ENCODE measurements around the gene SEMA3B.

The SEMA3B gene

DNA sequence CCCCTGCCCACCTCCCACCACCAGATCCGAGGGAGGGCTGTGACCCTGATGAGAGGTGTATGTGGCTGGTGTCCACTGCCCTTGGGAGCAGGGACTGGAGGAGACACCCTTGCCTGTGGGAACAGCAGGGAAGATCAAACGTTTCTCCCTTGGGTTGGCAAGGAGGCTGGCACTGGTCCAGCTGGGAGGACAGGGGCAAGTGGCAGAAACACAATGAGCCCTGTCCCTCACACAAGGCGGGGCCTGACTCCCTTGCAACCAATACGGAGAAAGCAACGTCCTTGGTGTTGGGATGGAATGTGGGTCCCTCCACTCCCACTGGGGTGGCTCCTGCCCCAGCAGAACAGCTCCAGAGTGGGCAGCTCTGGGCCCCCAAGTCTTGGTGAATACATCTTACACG is 48.4 kb downstream of the SEMA3B start:
- Histone ChIP-seq H3K4me2 (ENCODE audit: low read length) (no peak overlapping the region), H3K79me2 (ENCODE audit: control insufficient read depth, low read length) (peaks cover 3% of the 10 kb centered on the region; the same call in 1 of the 2 replicates), H3F3A (ENCODE audit: control insufficient read depth, insufficient read depth) (no peaks in the 10 kb centered on the region), H3K27ac (ENCODE audit: low read depth, low read length) (no peak overlapping the region), H3K4me3 (ENCODE audit: low read length) (no peak overlapping the region), H3K9me2 (replicated peaks; ENCODE audit: control insufficient read depth, low read length) (no peaks in the 10 kb centered on the region), H4K20me1 (ENCODE audit: control insufficient read depth, insufficient read depth, low read depth, low read length) (no peaks in the 10 kb centered on the region), H3K36me3 (ENCODE audit: control insufficient read depth, low read length) (peaks cover 10% of the 10 kb centered on the region), H3K4me1 (ENCODE audit: control insufficient read depth, low read length) (peaks cover 22% of the 10 kb centered on the region), H3K27me3 (ENCODE audit: control insufficient read depth, low read length) (no peaks in the 10 kb centered on the region), H3K9me3 (ENCODE audit: control insufficient read depth, insufficient read depth, low read length) (no peaks in the 10 kb centered on the region)
- TF ChIP-seq EZH2phosphoT487 (IDR thresholded peaks at IDR 0.05; ENCODE audit: borderline replicate concordance, low read length): no peak
- TF ChIP-seq, protein P1, sequence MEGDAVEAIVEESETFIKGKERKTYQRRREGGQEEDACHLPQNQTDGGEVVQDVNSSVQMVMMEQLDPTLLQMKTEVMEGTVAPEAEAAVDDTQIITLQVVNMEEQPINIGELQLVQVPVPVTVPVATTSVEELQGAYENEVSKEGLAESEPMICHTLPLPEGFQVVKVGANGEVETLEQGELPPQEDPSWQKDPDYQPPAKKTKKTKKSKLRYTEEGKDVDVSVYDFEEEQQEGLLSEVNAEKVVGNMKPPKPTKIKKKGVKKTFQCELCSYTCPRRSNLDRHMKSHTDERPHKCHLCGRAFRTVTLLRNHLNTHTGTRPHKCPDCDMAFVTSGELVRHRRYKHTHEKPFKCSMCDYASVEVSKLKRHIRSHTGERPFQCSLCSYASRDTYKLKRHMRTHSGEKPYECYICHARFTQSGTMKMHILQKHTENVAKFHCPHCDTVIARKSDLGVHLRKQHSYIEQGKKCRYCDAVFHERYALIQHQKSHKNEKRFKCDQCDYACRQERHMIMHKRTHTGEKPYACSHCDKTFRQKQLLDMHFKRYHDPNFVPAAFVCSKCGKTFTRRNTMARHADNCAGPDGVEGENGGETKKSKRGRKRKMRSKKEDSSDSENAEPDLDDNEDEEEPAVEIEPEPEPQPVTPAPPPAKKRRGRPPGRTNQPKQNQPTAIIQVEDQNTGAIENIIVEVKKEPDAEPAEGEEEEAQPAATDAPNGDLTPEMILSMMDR (IDR thresholded peaks at IDR 0.05; ENCODE audit: low read depth, low read length, poor library complexity, severe bottlenecking): no peak

DNA sequence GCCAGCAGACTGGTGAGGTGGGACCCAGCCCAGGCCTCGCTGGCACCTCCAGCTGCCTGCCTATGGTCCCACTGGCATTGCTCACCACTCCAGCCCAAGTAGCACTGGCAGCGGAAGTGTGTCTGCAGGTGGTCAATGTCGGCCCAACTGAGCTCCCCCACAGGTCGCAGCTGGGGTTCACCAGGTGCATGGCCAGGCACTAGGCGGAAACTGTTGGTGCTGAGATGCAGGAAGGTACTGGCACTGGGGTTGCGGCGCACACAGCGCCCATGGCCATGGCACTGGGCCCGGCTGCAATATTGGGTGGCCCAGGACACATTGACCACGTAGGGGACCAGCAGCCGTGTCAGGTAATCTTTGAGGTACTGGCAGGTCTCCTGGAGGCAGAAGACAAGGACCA is 49.2 kb downstream of the SEMA3B start:
- H3K27me3 ChIP-seq (ENCODE audit: control insufficient read depth, low read length): no peaks in the 10 kb centered on the region
- peaks cover 10% of the 10 kb centered on the region for H3K36me3 ChIP-seq (ENCODE audit: control insufficient read depth, low read length)
- no peak for TF ChIP-seq EZH2phosphoT487 (IDR thresholded peaks at IDR 0.05; ENCODE audit: borderline replicate concordance, low read length)
- TF ChIP-seq, protein P1 (IDR thresholded peaks at IDR 0.05; ENCODE audit: low read depth, low read length, poor library complexity, severe bottlenecking): no peak
- H3K9me3 ChIP-seq (ENCODE audit: control insufficient read depth, insufficient read depth, low read length): no peaks in the 10 kb centered on the region
- H4K20me1 ChIP-seq (ENCODE audit: control insufficient read depth, insufficient read depth, low read depth, low read length): no peaks in the 10 kb centered on the region
- no peak overlapping the region for H3K4me2 ChIP-seq (ENCODE audit: low read length)
- no peak overlapping the region for H3K4me3 ChIP-seq (ENCODE audit: low read length)
- H3K9me2 ChIP-seq (replicated peaks; ENCODE audit: control insufficient read depth, low read length): no peaks in the 10 kb centered on the region
- H3F3A ChIP-seq (ENCODE audit: control insufficient read depth, insufficient read depth): no peaks in the 10 kb centered on the region
- H3K27ac ChIP-seq (ENCODE audit: low read depth, low read length): no peak overlapping the region
- peaks cover 3% of the 10 kb centered on the region; the same call in 1 of the 2 replicates for H3K79me2 ChIP-seq (ENCODE audit: control insufficient read depth, low read length)
- peaks cover 22% of the 10 kb centered on the region for H3K4me1 ChIP-seq (ENCODE audit: control insufficient read depth, low read length)

DNA sequence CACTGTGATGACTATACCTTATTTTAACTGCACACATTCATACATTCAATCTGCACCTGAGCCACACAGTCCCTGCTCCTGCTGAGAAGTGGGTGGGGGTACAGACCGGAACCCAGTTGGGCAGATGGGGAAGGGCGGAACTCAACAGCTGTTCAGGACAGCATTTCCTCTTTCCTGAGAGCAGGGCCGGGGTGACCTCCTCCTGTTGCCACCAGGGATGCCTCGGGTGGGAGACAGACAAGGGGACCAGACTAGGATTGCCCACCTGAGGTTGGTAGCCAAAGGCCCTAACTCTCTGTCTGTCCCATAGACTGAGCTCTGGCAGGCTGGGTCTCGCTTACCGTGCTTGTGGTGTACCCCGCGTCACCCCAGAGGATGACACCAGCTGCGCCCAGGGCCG is 49.7 kb downstream of the SEMA3B start:
- Histone ChIP-seq H3F3A (ENCODE audit: control insufficient read depth, insufficient read depth) (no peaks in the 10 kb centered on the region), H3K4me3 (ENCODE audit: low read length) (no peak overlapping the region), H3K27me3 (ENCODE audit: control insufficient read depth, low read length) (no peaks in the 10 kb centered on the region), H4K20me1 (ENCODE audit: control insufficient read depth, insufficient read depth, low read depth, low read length) (no peaks in the 10 kb centered on the region), H3K9me2 (replicated peaks; ENCODE audit: control insufficient read depth, low read length) (no peaks in the 10 kb centered on the region), H3K4me1 (ENCODE audit: control insufficient read depth, low read length) (peaks cover 22% of the 10 kb centered on the region), H3K79me2 (ENCODE audit: control insufficient read depth, low read length) (peaks cover 3% of the 10 kb centered on the region; the same call in 1 of the 2 replicates), H3K36me3 (ENCODE audit: control insufficient read depth, low read length) (peaks cover 10% of the 10 kb centered on the region), H3K27ac (ENCODE audit: low read depth, low read length) (no peak overlapping the region), H3K9me3 (ENCODE audit: control insufficient read depth, insufficient read depth, low read length) (no peaks in the 10 kb centered on the region), H3K4me2 (ENCODE audit: low read length) (no peak overlapping the region)
- TF ChIP-seq EZH2phosphoT487 (IDR thresholded peaks at IDR 0.05; ENCODE audit: borderline replicate concordance, low read length): no peak
- TF ChIP-seq, protein P1 (IDR thresholded peaks at IDR 0.05; ENCODE audit: low read depth, low read length, poor library complexity, severe bottlenecking): no peak
